NCI-H187 treated with DMSO at 0.1 percent for 48 hours (cell line): Measurements from ENCODE around the gene FLT3.
"Not testable (repeated sequence)": the region's sequence is repeated elsewhere in the genome, so short reads cannot be mapped to it uniquely, and the experiment has no call there.

ENCODE experiments used
- DNase-seq: peaks from one replicate; lab custom pipeline; 2025; lab: John Stamatoyannopoulos, UW

FLT3 gene

GRCh38 chr13:28100150-28101121 is at the start of gene FLT3:
FLT3 (minus strand) TSS chr13:28100576; CDS start chr13:28100510, 66 bp downstream.
- no peak for DNase-seq

GRCh38 chr13:28147495-28147894 is 47.1 kb upstream of the FLT3 start:
- DNase-seq = no peak

- DNase-seq = no peak
These were observed 44.7 kb upstream of the FLT3 start for GRCh38 chr13:28145049-28145448.

GRCh38 chr13:28141542-28141941 is 41.2 kb upstream of the FLT3 start:
- not testable (repeated sequence) for DNase-seq

- no peak for DNase-seq
These were observed 40.2 kb upstream of the FLT3 start for GRCh38 chr13:28140433-28141125.

- DNase-seq = no peak
These were observed 38.5 kb upstream of the FLT3 start for GRCh38 chr13:28138756-28139470.

GRCh38 chr13:28138012-28138755 is 37.8 kb upstream of the FLT3 start, which contains the start of gene PAN3:
PAN3 (plus strand) TSS chr13:28138545; CDS start chr13:28138658, 113 bp downstream.
- no peak for DNase-seq

GRCh38 chr13:28137596-28137995 is 37.2 kb upstream of the FLT3 start:
- DNase-seq = no peak

GRCh38 chr13:28136916-28137315 is 36.5 kb upstream of the FLT3 start:
- no peak for DNase-seq

- no peak for DNase-seq
These were observed 31.3 kb upstream of the FLT3 start for GRCh38 chr13:28131646-28132045.

- no peak for DNase-seq
These were observed 29.7 kb upstream of the FLT3 start for GRCh38 chr13:28129911-28130693.

GRCh38 chr13:28128926-28129325 is 28.6 kb upstream of the FLT3 start:
- DNase-seq = no peak

- DNase-seq = no peak
These were observed 27.7 kb upstream of the FLT3 start for GRCh38 chr13:28128030-28128429.

- DNase-seq = no peak
These were observed 20.8 kb upstream of the FLT3 start for GRCh38 chr13:28121224-28121623.

- no peak for DNase-seq
These were observed 19.9 kb upstream of the FLT3 start for GRCh38 chr13:28120317-28120716.

- DNase-seq = no peak
These were observed 17.5 kb upstream of the FLT3 start for GRCh38 chr13:28117689-28118377.

GRCh38 chr13:28116736-28117135 is 16.4 kb upstream of the FLT3 start:
- no peak for DNase-seq

GRCh38 chr13:28110414-28110813 is 10.0 kb upstream of the FLT3 start:
- DNase-seq = no peak

- DNase-seq = no peak
These were observed 6.6 kb upstream of the FLT3 start for GRCh38 chr13:28106976-28107375.

- not testable (repeated sequence) for DNase-seq
These were observed 1.5 kb upstream of the FLT3 start for GRCh38 chr13:28101886-28102285.
